ENCODE data around the gene WFDC5. TPM values are rescaled to one million over a fixed set of nuclear protein-coding genes. Genes with fewer than 3 reads are reported as not detected.

The WFDC5 gene, protein sequence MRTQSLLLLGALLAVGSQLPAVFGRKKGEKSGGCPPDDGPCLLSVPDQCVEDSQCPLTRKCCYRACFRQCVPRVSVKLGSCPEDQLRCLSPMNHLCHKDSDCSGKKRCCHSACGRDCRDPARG
- total RNA-seq (not detected), polyA plus RNA-seq (not detected)
- long read RNA-seq, donor 1 = 0 reads
- long read RNA-seq, donor 2 = 0 reads
- long read RNA-seq, donor 3 = 0 reads
- long read RNA-seq, donor 4 = 0 reads
- long read RNA-seq, donor 5 = 0 reads
- long read RNA-seq, donor 6 = 0 reads
- long read RNA-seq, donor 7 = 0 reads
- long read RNA-seq, donor 8 = 0 reads
- long read RNA-seq, donor 9 = 0 reads
- long read RNA-seq, donor 10 = 0 reads

DNA sequence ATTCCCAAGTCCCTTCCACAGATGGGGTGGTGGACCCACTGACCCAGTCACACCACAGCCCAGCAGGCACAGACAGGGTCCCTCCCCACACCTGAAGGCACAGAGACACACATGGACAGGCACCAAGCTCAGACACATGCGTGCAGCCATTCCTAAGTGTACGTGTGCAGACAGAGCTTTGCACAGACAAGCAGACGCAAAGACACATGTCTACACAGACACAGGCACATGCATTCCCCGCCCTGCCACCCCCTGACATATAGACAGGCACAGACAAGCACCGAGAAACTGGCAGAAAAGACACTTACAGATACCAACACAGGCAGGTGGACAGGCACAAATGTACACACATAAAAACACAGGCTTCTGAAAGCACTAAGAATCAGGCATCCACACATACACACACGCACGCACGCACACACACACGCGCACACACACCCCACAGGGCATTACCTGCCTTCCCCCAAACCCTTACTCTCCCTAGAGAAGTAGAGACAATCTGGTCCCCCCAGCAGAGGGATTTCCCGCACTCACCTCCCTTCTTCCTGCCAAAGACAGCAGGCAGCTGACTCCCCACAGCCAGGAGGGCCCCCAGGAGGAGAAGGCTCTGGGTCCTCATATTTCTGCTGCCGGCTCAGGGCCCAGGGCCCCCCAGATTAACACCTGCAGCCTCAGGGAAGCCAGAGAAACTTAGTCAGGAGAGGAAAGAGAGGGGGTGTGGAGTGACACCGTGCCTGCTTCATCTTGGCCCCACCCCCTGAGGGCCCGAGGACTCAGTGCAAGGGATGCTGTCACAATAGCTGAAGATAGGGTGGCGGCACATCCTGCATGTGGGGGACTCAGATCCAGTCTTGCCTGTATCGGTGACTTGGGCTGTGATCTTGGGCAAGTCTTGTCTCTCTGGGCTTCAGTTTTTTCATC is at the start of gene WFDC5:
WFDC5 (minus strand) TSS at position 710 of the 921 bp plus-strand sequence; CDS start at position 619, 91 bp downstream.
- Histone ChIP-seq H3K27me3 (peaks cover 12% of the 10 kb centered on the region), H3K27ac (no peak within 1 kb of the TSS), H3K4me3 (no peak within 1 kb of the TSS), H3K36me3 (replicated peaks in 1 of 2) (no peaks in the 10 kb centered on the region), H3K4me1 (replicated peaks in 1 of 2) (no peaks in the 10 kb centered on the region), H3K9me3 (replicated peaks in 1 of 3) (no peaks in the 10 kb centered on the region)
- WGBS, 4 donors = 55 to 66% (median 58%) methylated on average over 11 to 16 of the region's 16 CpGs
- TF ChIP-seq, protein P1, sequence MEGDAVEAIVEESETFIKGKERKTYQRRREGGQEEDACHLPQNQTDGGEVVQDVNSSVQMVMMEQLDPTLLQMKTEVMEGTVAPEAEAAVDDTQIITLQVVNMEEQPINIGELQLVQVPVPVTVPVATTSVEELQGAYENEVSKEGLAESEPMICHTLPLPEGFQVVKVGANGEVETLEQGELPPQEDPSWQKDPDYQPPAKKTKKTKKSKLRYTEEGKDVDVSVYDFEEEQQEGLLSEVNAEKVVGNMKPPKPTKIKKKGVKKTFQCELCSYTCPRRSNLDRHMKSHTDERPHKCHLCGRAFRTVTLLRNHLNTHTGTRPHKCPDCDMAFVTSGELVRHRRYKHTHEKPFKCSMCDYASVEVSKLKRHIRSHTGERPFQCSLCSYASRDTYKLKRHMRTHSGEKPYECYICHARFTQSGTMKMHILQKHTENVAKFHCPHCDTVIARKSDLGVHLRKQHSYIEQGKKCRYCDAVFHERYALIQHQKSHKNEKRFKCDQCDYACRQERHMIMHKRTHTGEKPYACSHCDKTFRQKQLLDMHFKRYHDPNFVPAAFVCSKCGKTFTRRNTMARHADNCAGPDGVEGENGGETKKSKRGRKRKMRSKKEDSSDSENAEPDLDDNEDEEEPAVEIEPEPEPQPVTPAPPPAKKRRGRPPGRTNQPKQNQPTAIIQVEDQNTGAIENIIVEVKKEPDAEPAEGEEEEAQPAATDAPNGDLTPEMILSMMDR (IDR thresholded peaks at IDR 0.05) = no peak
- TF ChIP-seq POLR2A (IDR thresholded peaks at IDR 0.05) = no peak
- DNase-seq = peak in 1 of 7 donors; percentile 13
- intact Hi-C loops (cut with DNase I) = loop anchor here in 1 of 2 donors (10.0 kb wide), 1 partner anchor 100 kb away; no protein-coding TSS in a partner anchor

GRCh38 chr20:45163083-45163803 is 48.3 kb upstream of the WFDC5 start:
- TF ChIP-seq, protein P1 (IDR thresholded peaks at IDR 0.05) = no peak
- no peak for TF ChIP-seq POLR2A (IDR thresholded peaks at IDR 0.05)
- DNase-seq = no peak
- WGBS, 4 donors = 49 to 79% (median 57%) methylated on average over 1 of the region's 1 CpG
- intact Hi-C loops (cut with DNase I) = no loop called here
- H3K36me3 ChIP-seq (replicated peaks in 1 of 2) = no peaks in the 10 kb centered on the region
- H3K27me3 ChIP-seq = peaks cover 5% of the 10 kb centered on the region
- no peak overlapping the region for H3K4me3 ChIP-seq
- no peak overlapping the region for H3K27ac ChIP-seq
- no peaks in the 10 kb centered on the region for H3K4me1 ChIP-seq (replicated peaks in 1 of 2)
- H3K9me3 ChIP-seq (replicated peaks in 1 of 3) = peaks cover 0 to 11% (median 5%) of the 10 kb centered on the region in 3 donors

GRCh38 chr20:45157962-45158361 is 43.0 kb upstream of the WFDC5 start:
- Histone ChIP-seq H3K36me3 (replicated peaks in 1 of 2) (no peaks in the 10 kb centered on the region), H3K27ac (no peak overlapping the region), H3K27me3 (no peaks in the 10 kb centered on the region), H3K9me3 (replicated peaks in 1 of 3) (peaks cover 0 to 11% (median 5%) of the 10 kb centered on the region in 3 donors), H3K4me3 (no peak overlapping the region), H3K4me1 (replicated peaks in 1 of 2) (no peaks in the 10 kb centered on the region)
- DNase-seq = peak in 2 of 7 donors; percentile 17 to 23
- intact Hi-C loops (cut with DNase I) = no loop called here
- 33 to 42% (median 37%) methylated on average over 1 of the region's 1 CpG for whole genome bisulfite sequencing, 4 donors
- TF ChIP-seq POLR2A (IDR thresholded peaks at IDR 0.05) = no peak
- TF ChIP-seq, protein P1 (IDR thresholded peaks at IDR 0.05) = no peak

Data from adrenal gland (tissue), 19 donors.